SJSA1 (cell line): Measurements from ENCODE around the gene COMMD2. TPM values are rescaled to one million over a fixed set of nuclear protein-coding genes. Genes with fewer than 3 reads are reported as not detected.

Source experiments
- DNase-seq, 2 experiments: peaks; one replicate each; pipeline ENCODE4 v3.0.0-alpha.2; 2015 to 2020; ENCODE audit warnings: low spot score in 2 of 2, low read depth in 1 of 2
- H3K27ac ChIP-seq: fragments of 250-450 bp; sonication (Bioruptor Pico); 2 replicates; pipeline ENCODE4 v1.5.1; 2020; ENCODE audit warnings: mild to moderate bottlenecking, moderate library complexity
- H3K27me3 ChIP-seq: fragments of 250-450 bp; sonication (Bioruptor Pico); replicated peaks from 2 replicates; pipeline ENCODE4 v1.5.1; 2020; ENCODE audit warnings: mild to moderate bottlenecking, moderate library complexity
- H3K36me3 ChIP-seq: fragments of 250-450 bp; sonication (Bioruptor Pico); 2 replicates; pipeline ENCODE4 v1.5.1; 2020; ENCODE audit warnings: mild to moderate bottlenecking
- H3K4me1 ChIP-seq: fragments of 250-450 bp; sonication (Bioruptor Pico); replicated peaks from 2 replicates; pipeline ENCODE4 v1.6.1; 2021; ENCODE audit warnings: mild to moderate bottlenecking
- H3K4me3 ChIP-seq: fragments of 250-450 bp; sonication (Bioruptor Pico); 2 replicates; pipeline ENCODE4 v1.5.1; 2020; ENCODE audit warnings: mild to moderate bottlenecking
- H3K9me3 ChIP-seq: fragments of 250-450 bp; sonication (Bioruptor Pico); replicated peaks from 2 replicates; pipeline ENCODE4 v1.5.1; 2020; ENCODE audit warnings: mild to moderate bottlenecking
- total RNA-seq: library from RNA; depleted of rRNA; stranded (reverse); fragments of >200 nt; shearing (Covaris generic); gene quantifications from 2 replicates; pipeline ENCODE4 v1.2.3, GENCODE V29; 2014; rRNA removed

Gene COMMD2
- total RNA-seq, 1 experiment from 2014 or later = 62.8 TPM

DNA sequence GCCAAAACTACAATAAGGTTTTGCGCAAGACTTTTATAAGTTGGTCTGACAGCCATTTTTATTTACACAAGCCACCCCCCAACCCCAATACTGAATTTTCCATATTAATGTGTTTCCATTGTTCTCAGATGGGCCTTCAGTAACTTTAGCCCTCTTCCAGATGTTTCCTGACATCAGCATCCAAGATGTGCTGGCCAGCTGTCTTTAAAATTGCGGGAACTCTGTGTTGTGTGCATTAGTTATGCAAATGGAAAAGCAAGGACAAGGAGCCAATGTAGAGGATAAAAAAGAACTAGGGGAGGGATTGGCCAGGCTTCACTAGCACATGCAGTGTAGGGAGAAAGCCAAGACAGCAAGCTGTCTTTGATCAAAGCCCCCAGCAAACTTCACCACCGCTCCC, 45.4 kb downstream of the COMMD2 start:
- Histone ChIP-seq H3K27me3 (no peaks in the 10 kb centered on the region), H3K4me1 (peaks cover 15% of the 10 kb centered on the region), H3K36me3 (no peaks in the 10 kb centered on the region), H3K9me3 (no peaks in the 10 kb centered on the region), H3K4me3 (no peak overlapping the region), H3K27ac (no peak overlapping the region)
- DNase-seq = no peak

DNA sequence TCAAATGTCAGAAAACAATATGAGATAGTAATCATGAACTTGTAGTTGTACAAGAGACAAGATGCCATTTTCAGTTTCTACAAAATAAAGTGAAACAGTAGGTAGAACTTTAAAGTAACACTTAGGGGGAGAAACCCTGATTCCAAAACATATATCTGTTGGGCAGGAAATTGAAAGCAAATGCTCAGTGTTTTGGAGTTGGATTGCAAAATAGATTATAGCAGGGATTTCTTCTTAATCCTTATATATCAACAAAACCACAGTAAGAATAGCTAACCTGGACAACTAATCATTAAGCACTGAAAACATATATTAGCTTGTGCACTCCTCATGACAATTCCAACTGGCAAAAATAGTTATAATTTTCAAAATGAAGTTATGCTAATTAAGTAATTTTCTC, 46.9 kb downstream of the COMMD2 start:
- Histone ChIP-seq H3K27ac (no peak overlapping the region), H3K27me3 (no peaks in the 10 kb centered on the region), H3K9me3 (no peaks in the 10 kb centered on the region), H3K4me3 (no peak overlapping the region), H3K36me3 (no peaks in the 10 kb centered on the region), H3K4me1 (peaks cover 16% of the 10 kb centered on the region)
- no peak for DNase-seq

DNA sequence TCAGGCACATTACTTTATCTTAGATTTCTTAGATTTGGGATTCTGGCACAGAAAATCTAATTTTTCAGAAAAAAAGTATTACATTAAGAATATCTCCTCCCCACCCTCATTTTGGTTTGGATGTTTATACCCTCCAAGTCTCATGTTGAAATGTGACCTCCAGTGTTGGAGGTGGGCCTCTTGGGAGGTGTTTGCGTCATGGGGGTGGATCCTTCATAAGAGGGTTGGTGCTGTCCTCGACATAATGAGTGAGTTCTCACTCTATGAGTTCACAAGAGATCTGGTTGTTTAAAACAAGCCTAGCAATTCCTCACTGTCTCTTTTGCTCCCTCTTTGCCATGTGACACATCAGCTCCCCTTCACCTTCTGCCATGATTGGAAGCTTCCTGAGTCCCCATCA, 48.8 kb downstream of the COMMD2 start:
- Histone ChIP-seq H3K4me1 (peaks cover 16% of the 10 kb centered on the region), H3K27ac (no peak overlapping the region), H3K4me3 (no peak overlapping the region), H3K36me3 (no peaks in the 10 kb centered on the region), H3K27me3 (no peaks in the 10 kb centered on the region), H3K9me3 (0 out of 2 replicates have a peak, but pooled peaks cover 4% of the 10 kb centered on the region)
- DNase-seq = no peak

DNA sequence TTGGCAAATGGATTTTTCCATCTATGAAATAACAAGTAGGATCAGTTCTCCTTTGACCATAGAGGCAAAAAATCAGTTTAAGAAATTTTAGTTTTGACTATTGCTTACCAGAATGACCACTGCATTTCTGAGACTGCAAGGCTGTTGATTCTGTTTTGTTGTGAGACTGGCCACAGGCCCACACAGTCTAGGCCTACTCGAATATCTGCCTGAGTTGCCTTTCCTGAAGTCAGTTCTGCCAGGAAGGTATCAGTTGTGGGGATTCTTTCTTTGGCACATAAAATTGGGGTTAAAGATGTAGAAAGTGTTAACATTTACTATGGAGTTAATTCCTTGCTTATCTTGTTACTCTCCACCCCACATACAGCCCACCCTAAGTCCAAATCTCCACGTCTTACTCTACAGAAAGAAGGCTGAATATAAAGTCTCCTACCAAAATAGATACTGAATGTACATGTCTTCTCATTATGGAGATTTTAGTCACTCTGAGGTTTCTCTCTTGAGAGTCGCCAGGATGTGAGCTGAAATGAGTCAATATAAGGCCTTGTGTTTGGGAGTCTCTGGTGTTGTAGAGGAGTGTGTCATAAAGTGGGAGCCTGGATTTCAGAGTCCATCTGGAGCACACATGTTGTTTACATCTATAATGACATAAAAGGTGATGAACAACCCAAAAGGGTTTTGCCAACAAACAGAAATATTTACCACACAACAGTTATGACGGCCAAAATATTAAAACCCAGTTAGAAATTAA, 49.4 kb downstream of the COMMD2 start:
- peak in 1 of 2 experiments; percentile 50 for DNase-seq
- no peaks in the 10 kb centered on the region for H3K36me3 ChIP-seq
- peak overlapping the region; percentile 44 for H3K27ac ChIP-seq
- peaks cover 16% of the 10 kb centered on the region for H3K4me1 ChIP-seq
- no peak overlapping the region for H3K4me3 ChIP-seq
- H3K9me3 ChIP-seq = 0 out of 2 replicates have a peak, but pooled peaks cover 5% of the 10 kb centered on the region
- no peaks in the 10 kb centered on the region for H3K27me3 ChIP-seq

DNA sequence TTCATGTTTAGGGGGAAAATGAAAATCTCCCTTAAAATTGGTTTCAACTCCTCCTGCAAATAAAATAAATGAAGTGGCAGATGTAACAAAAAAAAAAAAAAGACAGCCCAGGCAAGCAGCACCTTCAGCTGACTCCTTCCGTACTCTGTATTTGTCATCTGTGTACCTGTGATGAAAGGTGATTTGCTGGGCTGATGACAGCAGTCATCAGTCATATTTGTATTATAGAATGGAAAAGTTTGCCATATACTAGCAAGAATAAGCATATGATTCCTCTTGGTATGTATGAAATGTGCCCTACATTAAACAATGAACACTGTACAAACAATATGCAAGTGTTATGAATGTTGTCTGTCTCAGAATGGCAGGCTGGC, 50.3 kb downstream of the COMMD2 start:
- Histone ChIP-seq H3K9me3 (0 out of 2 replicates have a peak, but pooled peaks cover 6% of the 10 kb centered on the region), H3K27ac (no peak overlapping the region), H3K27me3 (no peaks in the 10 kb centered on the region), H3K4me1 (peaks cover 16% of the 10 kb centered on the region), H3K36me3 (no peaks in the 10 kb centered on the region), H3K4me3 (no peak overlapping the region)
- no peak for DNase-seq

DNA sequence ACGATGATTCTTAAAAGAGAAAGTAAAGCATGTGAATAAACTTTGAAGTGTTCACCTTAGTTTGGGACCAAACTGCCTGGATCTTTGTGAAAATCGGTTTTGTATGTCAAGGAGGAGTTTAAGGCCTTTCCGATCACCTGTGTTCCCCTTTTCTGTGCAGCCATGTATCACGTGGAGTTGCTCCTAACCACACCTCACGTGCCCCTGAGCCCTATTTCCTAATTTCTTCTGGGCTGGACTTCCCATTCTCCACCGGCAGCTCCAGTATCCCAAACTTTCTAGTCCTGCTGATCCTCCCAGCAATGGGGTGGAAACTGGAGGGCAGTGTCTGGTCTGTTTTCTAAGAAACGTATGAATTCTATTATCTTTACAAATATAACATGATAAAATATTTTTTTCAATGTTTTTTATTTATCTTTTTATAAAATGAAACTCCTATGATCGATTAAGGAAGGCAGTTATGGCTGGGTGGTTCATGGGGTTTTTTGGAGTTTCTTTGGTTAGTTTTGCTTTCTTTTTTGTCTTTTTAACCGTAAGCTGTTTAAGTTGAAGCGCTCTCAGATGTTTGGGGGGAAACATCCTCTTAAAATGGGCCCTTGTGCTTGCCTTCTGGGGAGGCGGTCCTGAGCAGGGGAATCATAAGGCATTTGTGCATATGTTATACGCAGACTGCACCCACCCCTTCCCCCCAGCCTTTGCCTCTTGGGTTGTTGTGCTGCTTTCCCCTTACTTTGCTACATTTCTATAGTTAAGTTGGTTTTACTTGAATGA, 50.9 kb downstream of the COMMD2 start:
- no peaks in the 10 kb centered on the region for H3K27me3 ChIP-seq
- H3K4me1 ChIP-seq = peaks cover 16% of the 10 kb centered on the region
- H3K4me3 ChIP-seq = no peak overlapping the region
- H3K9me3 ChIP-seq = 0 out of 2 replicates have a peak, but pooled peaks cover 6% of the 10 kb centered on the region
- no peak overlapping the region for H3K27ac ChIP-seq
- no peaks in the 10 kb centered on the region for H3K36me3 ChIP-seq
- DNase-seq = no peak

Other genes starting within 250 kb of the COMMD2 start
- gene WWTR1, start 94.5 kb downstream of the COMMD2 start, total RNA-seq = 31.5 and 43.0 TPM in 2 replicates
- 0.31 TPM in 1 of 2 replicates, not detected in the other for gene ANKUB1, start 40.1 kb upstream of the COMMD2 start, total RNA-seq
- 30.0 and 43.5 TPM in 2 replicates for gene RNF13, start 60.7 kb upstream of the COMMD2 start, total RNA-seq
- 200 and 259 TPM in 2 replicates for gene PFN2, start 218.4 kb upstream of the COMMD2 start, total RNA-seq